Urinary bladder (tissue), 4 donors: ENCODE measurements around the gene CNGB1. TPM values are rescaled to one million over a fixed set of nuclear protein-coding genes. Genes with fewer than 3 reads are reported as not detected.
"Not testable (repeated sequence)": the region's sequence is repeated elsewhere in the genome, so short reads cannot be mapped to it uniquely, and the experiment has no call there.

Experiments used
- DNase-seq: peaks from one replicate; pipeline ENCODE4 v3.0.0-alpha.2; 2015; ENCODE audit errors: extremely low spot score
- H3K27ac ChIP-seq: one replicate; pipeline ENCODE4 v1.5.1; 2013; ENCODE audit warnings: low read depth, mild to moderate bottlenecking, moderate library complexity
- H3K36me3 ChIP-seq: one replicate; pipeline ENCODE4 v1.6.1; 2013; ENCODE audit warnings: mild to moderate bottlenecking, moderate library complexity; ENCODE audit not compliant: insufficient read depth
- H3K4me1 ChIP-seq: one replicate; pipeline ENCODE4 v1.6.1; 2013; ENCODE audit warnings: mild to moderate bottlenecking, moderate library complexity; ENCODE audit not compliant: insufficient read depth
- H3K4me3 ChIP-seq: one replicate; pipeline ENCODE4 v1.5.1; 2013; ENCODE audit warnings: low read depth, low read length
- WGBS: extraction: QIAGEN DNeasy Blood & Tissue Kit; methylation state at CpG from one replicate; pipeline ENCODE4 v1.1.7; 2013; 5-methylcytosine and 5-hydroxymethylcytosine counted together
- polyA plus RNA-seq: library from polyadenylated mRNA; stranded (reverse); fragments of 200-250 nt; gene quantifications from one replicate; pipeline ENCODE4 v1.2.3, GENCODE V29; 2013
- total RNA-seq: library from RNA; depleted of rRNA; stranded (reverse); fragments of >200 nt; gene quantifications from one replicate; pipeline ENCODE4 v1.2.3, GENCODE V29; 2014
- donor health status: healthy with polysubstance abuse.
- donor health status: healthy.

The CNGB1 gene
- total and polyA plus RNA-seq, 2 donors: 0.16 TPM; not detected in 1

- Histone ChIP-seq H3K4me3 (no peak overlapping the region), H3K4me1 (no peaks in the 10 kb centered on the region), H3K36me3 (no peaks in the 10 kb centered on the region), H3K27ac (no peak overlapping the region)
- DNase-seq: no peak
- WGBS: 44% methylated on average over 5 of the region's 5 CpGs
These were observed 111.6 kb downstream of the CNGB1 start for GRCh38 chr16:57859331-57859730.

- WGBS: 50% methylated on average over 8 of the region's 8 CpGs
- Histone ChIP-seq H3K4me1 (no peaks in the 10 kb centered on the region), H3K27ac (no peak overlapping the region), H3K36me3 (no peaks in the 10 kb centered on the region), H3K4me3 (no peak overlapping the region)
- DNase-seq: no peak
These were observed 112.3 kb downstream of the CNGB1 start for GRCh38 chr16:57858635-57859034.

- 53% methylated on average over 10 of the region's 10 CpGs for WGBS
- H3K36me3 ChIP-seq, H3K27ac ChIP-seq, H3K4me3 ChIP-seq, H3K4me1 ChIP-seq, DNase-seq: not testable (repeated sequence)
These were observed 112.9 kb downstream of the CNGB1 start for GRCh38 chr16:57857991-57858390.

GRCh38 chr16:57855188-57855587 lies 115.7 kb downstream of the CNGB1 start:
- Histone ChIP-seq H3K27ac (no peak overlapping the region), H3K36me3 (no peaks in the 10 kb centered on the region), H3K4me3 (no peak overlapping the region), H3K4me1 (no peaks in the 10 kb centered on the region)
- DNase-seq: no peak
- WGBS: 97% methylated on average over 5 of the region's 5 CpGs

- H3K4me3 ChIP-seq: no peak overlapping the region
- no peak overlapping the region for H3K27ac ChIP-seq
- 75% methylated on average over 5 of the region's 5 CpGs for WGBS
- no peaks in the 10 kb centered on the region for H3K36me3 ChIP-seq
- H3K4me1 ChIP-seq: no peaks in the 10 kb centered on the region
- no peak for DNase-seq
These were observed 118.7 kb downstream of the CNGB1 start for GRCh38 chr16:57852189-57852588.

- Histone ChIP-seq H3K36me3 (no peaks in the 10 kb centered on the region), H3K4me1 (no peaks in the 10 kb centered on the region), H3K4me3 (no peak overlapping the region), H3K27ac (no peak overlapping the region)
- no peak for DNase-seq
- 86% methylated on average over 5 of the region's 5 CpGs for WGBS
These were observed 122.7 kb downstream of the CNGB1 start for GRCh38 chr16:57848181-57848580.

- H3K36me3 ChIP-seq, H3K4me3 ChIP-seq, DNase-seq, H3K27ac ChIP-seq, H3K4me1 ChIP-seq: not testable (repeated sequence)
- WGBS: 76% methylated on average over 6 of the region's 6 CpGs
These were observed 124.0 kb downstream of the CNGB1 start for GRCh38 chr16:57846931-57847330.

GRCh38 chr16:57846078-57846697 lies 124.7 kb downstream of the CNGB1 start:
- WGBS: 60% methylated on average over 9 of the region's 9 CpGs
- Histone ChIP-seq H3K4me3 (no peak overlapping the region), H3K27ac (no peak overlapping the region), H3K36me3 (no peaks in the 10 kb centered on the region), H3K4me1 (no peaks in the 10 kb centered on the region)
- no peak for DNase-seq

- Histone ChIP-seq H3K27ac (no peak overlapping the region), H3K4me3 (no peak overlapping the region), H3K4me1 (no peaks in the 10 kb centered on the region), H3K36me3 (no peaks in the 10 kb centered on the region)
- no peak for DNase-seq
- 82% methylated on average over 8 of the region's 8 CpGs for WGBS
These were observed 125.8 kb downstream of the CNGB1 start for GRCh38 chr16:57845115-57845514.

- no peaks in the 10 kb centered on the region for H3K4me1 ChIP-seq
- H3K36me3 ChIP-seq: no peaks in the 10 kb centered on the region
- H3K27ac ChIP-seq: no peak overlapping the region
- DNase-seq: no peak
- no peak overlapping the region for H3K4me3 ChIP-seq
- WGBS: 81% methylated on average over 10 of the region's 10 CpGs
These were observed 126.4 kb downstream of the CNGB1 start for GRCh38 chr16:57844416-57845030.

GRCh38 chr16:57843400-57843799 lies 127.5 kb downstream of the CNGB1 start:
- Histone ChIP-seq H3K27ac (no peak overlapping the region), H3K4me3 (no peak overlapping the region), H3K4me1 (no peaks in the 10 kb centered on the region), H3K36me3 (no peaks in the 10 kb centered on the region)
- DNase-seq: no peak
- 100% methylated on average over 1 of the region's 1 CpG for WGBS

GRCh38 chr16:57842601-57843000 lies 128.3 kb downstream of the CNGB1 start:
- Histone ChIP-seq H3K36me3 (no peaks in the 10 kb centered on the region), H3K4me1 (no peaks in the 10 kb centered on the region), H3K27ac (no peak overlapping the region), H3K4me3 (no peak overlapping the region)
- no peak for DNase-seq
- WGBS: 86% methylated on average over 5 of the region's 5 CpGs

- Histone ChIP-seq H3K36me3 (no peaks in the 10 kb centered on the region), H3K4me3 (no peak overlapping the region), H3K27ac (no peak overlapping the region), H3K4me1 (no peaks in the 10 kb centered on the region)
- 90% methylated on average over 8 of the region's 8 CpGs for WGBS
- no peak for DNase-seq
These were observed 130.1 kb downstream of the CNGB1 start for GRCh38 chr16:57840833-57841232.

- 59% methylated on average over 13 of the region's 13 CpGs for WGBS
- no peak for DNase-seq
- Histone ChIP-seq H3K27ac (no peak overlapping the region), H3K36me3 (no peaks in the 10 kb centered on the region), H3K4me1 (no peaks in the 10 kb centered on the region), H3K4me3 (no peak overlapping the region)
These were observed 132.8 kb downstream of the CNGB1 start for GRCh38 chr16:57838161-57838560.
